ENCODE measurements around the gene RBBP8NL.
"Not testable (repeated sequence)": the region's sequence is repeated elsewhere in the genome, so short reads cannot be mapped to it uniquely, and the experiment has no call there.

The RBBP8NL gene

GRCh38 chr20:62426699-62427131, 624 bp downstream of the RBBP8NL start:
- no peak for ATAC-seq (ENCODE audit: insufficient read depth, low read depth)
- no peak for DNase-seq
- H3K4me3 ChIP-seq (ENCODE audit: low read depth in 1 of 2, low read length in 2 of 2), result no peak overlapping the region

GRCh38 chr20:62426059-62426348, 1.3 kb downstream of the RBBP8NL start:
- not testable (repeated sequence) for H3K9ac ChIP-seq (ENCODE audit: low read depth, low read length); H3K27me3 ChIP-seq (ENCODE audit: insufficient read depth, low read length, poor library complexity); H2AFZ ChIP-seq (ENCODE audit: low read depth, low read length); DNase-seq; H3K4me3 ChIP-seq (ENCODE audit: low read depth in 1 of 2, low read length in 2 of 2); H3K4me2 ChIP-seq (ENCODE audit: insufficient read depth, low read length); H3K79me2 ChIP-seq (ENCODE audit: insufficient read depth, low read length); H3K36me3 ChIP-seq (ENCODE audit: insufficient read depth, low read length); H3K4me1 ChIP-seq (ENCODE audit: insufficient read depth, low read length); H3K27ac ChIP-seq (ENCODE audit: low read length); H3K9me3 ChIP-seq (ENCODE audit: insufficient read depth, low read length, severe bottlenecking); ATAC-seq (ENCODE audit: insufficient read depth, low read depth)
- H4K20me1 ChIP-seq (ENCODE audit: insufficient read depth, low read length), result peaks cover 15% of the 10 kb centered on the region

More at GRCh38 chr20:62426699-62427131, 624 bp downstream of the RBBP8NL start:
- H3K27ac ChIP-seq (ENCODE audit: low read length), result no peak overlapping the region
- no peak overlapping the region for H3K9ac ChIP-seq (ENCODE audit: low read depth, low read length)
- no peaks in the 10 kb centered on the region for H3K4me1 ChIP-seq (ENCODE audit: insufficient read depth, low read length)
- H3K9me3 ChIP-seq (ENCODE audit: insufficient read depth, low read length, severe bottlenecking), result no peaks in the 10 kb centered on the region
- H3K27me3 ChIP-seq (ENCODE audit: insufficient read depth, low read length, poor library complexity), result no peaks in the 10 kb centered on the region
- no peak overlapping the region for H3K4me2 ChIP-seq (ENCODE audit: insufficient read depth, low read length)
- H2AFZ ChIP-seq (ENCODE audit: low read depth, low read length), result no peak overlapping the region
- H4K20me1 ChIP-seq (ENCODE audit: insufficient read depth, low read length), result peaks cover 9% of the 10 kb centered on the region; the same call in 1 of the 2 replicates
- TF ChIP-seq EZH2 (IDR thresholded peaks at IDR 0.05; ENCODE audit: borderline replicate concordance, low read depth, low read length, severe bottlenecking) (no peak), CTCF (IDR thresholded peaks at IDR 0.05; ENCODE audit: borderline replicate concordance, extremely low read depth, low read length, poor library complexity, severe bottlenecking) (no peak)
- H3K36me3 ChIP-seq (ENCODE audit: insufficient read depth, low read length), result no peaks in the 10 kb centered on the region
- no peaks in the 10 kb centered on the region for H3K79me2 ChIP-seq (ENCODE audit: insufficient read depth, low read length)

GRCh38 chr20:62425281-62426058, 1.9 kb downstream of the RBBP8NL start:
- ATAC-seq (ENCODE audit: insufficient read depth, low read depth), result no peak
- TF ChIP-seq EZH2 (IDR thresholded peaks at IDR 0.05; ENCODE audit: borderline replicate concordance, low read depth, low read length, severe bottlenecking) (no peak), CTCF (IDR thresholded peaks at IDR 0.05; ENCODE audit: borderline replicate concordance, extremely low read depth, low read length, poor library complexity, severe bottlenecking) (no peak)

GRCh38 chr20:62424249-62425107, 2.9 kb downstream of the RBBP8NL start:
- no peak for DNase-seq
- TF ChIP-seq CTCF (IDR thresholded peaks at IDR 0.05; ENCODE audit: borderline replicate concordance, extremely low read depth, low read length, poor library complexity, severe bottlenecking), result no peak
- no peak for TF ChIP-seq EZH2 (IDR thresholded peaks at IDR 0.05; ENCODE audit: borderline replicate concordance, low read depth, low read length, severe bottlenecking)
- H3K9ac ChIP-seq (ENCODE audit: low read depth, low read length), result no peak overlapping the region
- no peak overlapping the region for H3K4me3 ChIP-seq (ENCODE audit: low read depth in 1 of 2, low read length in 2 of 2)
- H4K20me1 ChIP-seq (ENCODE audit: insufficient read depth, low read length), result peaks cover 15% of the 10 kb centered on the region
- H3K27me3 ChIP-seq (ENCODE audit: insufficient read depth, low read length, poor library complexity), result no peaks in the 10 kb centered on the region
- ATAC-seq (ENCODE audit: insufficient read depth, low read depth), result no peak
- no peaks in the 10 kb centered on the region for H3K79me2 ChIP-seq (ENCODE audit: insufficient read depth, low read length)
- H2AFZ ChIP-seq (ENCODE audit: low read depth, low read length), result no peak overlapping the region
- H3K36me3 ChIP-seq (ENCODE audit: insufficient read depth, low read length), result no peaks in the 10 kb centered on the region
- H3K4me2 ChIP-seq (ENCODE audit: insufficient read depth, low read length), result no peak overlapping the region
- H3K27ac ChIP-seq (ENCODE audit: low read length), result no peak overlapping the region
- no peaks in the 10 kb centered on the region for H3K9me3 ChIP-seq (ENCODE audit: insufficient read depth, low read length, severe bottlenecking)
- H3K4me1 ChIP-seq (ENCODE audit: insufficient read depth, low read length), result no peaks in the 10 kb centered on the region

More at GRCh38 chr20:62425281-62426058, 1.9 kb downstream of the RBBP8NL start:
- Histone ChIP-seq H3K4me3 (ENCODE audit: low read depth in 1 of 2, low read length in 2 of 2) (no peak overlapping the region), H3K36me3 (ENCODE audit: insufficient read depth, low read length) (no peaks in the 10 kb centered on the region), H3K27ac (ENCODE audit: low read length) (no peak overlapping the region), H3K9me3 (ENCODE audit: insufficient read depth, low read length, severe bottlenecking) (no peaks in the 10 kb centered on the region), H2AFZ (ENCODE audit: low read depth, low read length) (no peak overlapping the region), H3K27me3 (ENCODE audit: insufficient read depth, low read length, poor library complexity) (no peaks in the 10 kb centered on the region), H3K4me2 (ENCODE audit: insufficient read depth, low read length) (no peak overlapping the region), H3K9ac (ENCODE audit: low read depth, low read length) (no peak overlapping the region), H3K4me1 (ENCODE audit: insufficient read depth, low read length) (no peaks in the 10 kb centered on the region), H4K20me1 (ENCODE audit: insufficient read depth, low read length) (peaks cover 15% of the 10 kb centered on the region), H3K79me2 (ENCODE audit: insufficient read depth, low read length) (no peaks in the 10 kb centered on the region)
- DNase-seq, result no peak

All from DND-41 (cell line).